B cell (primary cell): ENCODE data around the gene HCN4.

Experiments used
- CTCF ChIP-seq: fragments of 200-600 bp; IDR thresholded peaks from one replicate; pipeline ENCODE4 v1.8.0; 2022; ENCODE audit warnings: antibody characterized with exemption, mild to moderate bottlenecking
- EZH2 ChIP-seq: IDR thresholded peaks from 2 replicates; pipeline ENCODE4 v1.6.1; 2012; ENCODE audit warnings: borderline replicate concordance, low read depth, mild to moderate bottlenecking, moderate library complexity, low read length; ENCODE audit not compliant: insufficient read depth, poor library complexity, severe bottlenecking

- TF ChIP-seq EZH2 (no peak), CTCF (no peak)
Observed at GRCh38 chr15:73398861-73399260, 30.1 kb upstream of the HCN4 start.
